ENCODE results near the gene CLIC4.

GRCh38 chr1:24715658-24716057 lies 29.6 kb upstream of the CLIC4 start:
- TF ChIP-seq CTCF (conservative IDR thresholded peaks at IDR 0.05; ENCODE audit: low read length): no peak
- TF ChIP-seq EZH2phosphoT487 (IDR thresholded peaks at IDR 0.05; ENCODE audit: borderline replicate concordance): no peak
